VCaP (cell line): ENCODE measurements around the gene RNF111.

ENCODE experiments used
- H3K27ac ChIP-seq: fragments of 450-650 bp; 2 replicates; pipeline ENCODE4 v1.5.1; 2017
- TF ChIP-seq, protein P1 (sequence below): fragments of 450-650 bp; conservative IDR thresholded peaks from 2 replicates; pipeline ENCODE4 v1.5.1; 2017; ENCODE audit warnings: mild to moderate bottlenecking, moderate library complexity

Gene RNF111

GRCh38 chr15:59039225-59039624 lies 51.8 kb downstream of the RNF111 start:
- H3K27ac ChIP-seq, result no peak overlapping the region
- TF ChIP-seq, protein P1, sequence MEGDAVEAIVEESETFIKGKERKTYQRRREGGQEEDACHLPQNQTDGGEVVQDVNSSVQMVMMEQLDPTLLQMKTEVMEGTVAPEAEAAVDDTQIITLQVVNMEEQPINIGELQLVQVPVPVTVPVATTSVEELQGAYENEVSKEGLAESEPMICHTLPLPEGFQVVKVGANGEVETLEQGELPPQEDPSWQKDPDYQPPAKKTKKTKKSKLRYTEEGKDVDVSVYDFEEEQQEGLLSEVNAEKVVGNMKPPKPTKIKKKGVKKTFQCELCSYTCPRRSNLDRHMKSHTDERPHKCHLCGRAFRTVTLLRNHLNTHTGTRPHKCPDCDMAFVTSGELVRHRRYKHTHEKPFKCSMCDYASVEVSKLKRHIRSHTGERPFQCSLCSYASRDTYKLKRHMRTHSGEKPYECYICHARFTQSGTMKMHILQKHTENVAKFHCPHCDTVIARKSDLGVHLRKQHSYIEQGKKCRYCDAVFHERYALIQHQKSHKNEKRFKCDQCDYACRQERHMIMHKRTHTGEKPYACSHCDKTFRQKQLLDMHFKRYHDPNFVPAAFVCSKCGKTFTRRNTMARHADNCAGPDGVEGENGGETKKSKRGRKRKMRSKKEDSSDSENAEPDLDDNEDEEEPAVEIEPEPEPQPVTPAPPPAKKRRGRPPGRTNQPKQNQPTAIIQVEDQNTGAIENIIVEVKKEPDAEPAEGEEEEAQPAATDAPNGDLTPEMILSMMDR, result no peak

DNA sequence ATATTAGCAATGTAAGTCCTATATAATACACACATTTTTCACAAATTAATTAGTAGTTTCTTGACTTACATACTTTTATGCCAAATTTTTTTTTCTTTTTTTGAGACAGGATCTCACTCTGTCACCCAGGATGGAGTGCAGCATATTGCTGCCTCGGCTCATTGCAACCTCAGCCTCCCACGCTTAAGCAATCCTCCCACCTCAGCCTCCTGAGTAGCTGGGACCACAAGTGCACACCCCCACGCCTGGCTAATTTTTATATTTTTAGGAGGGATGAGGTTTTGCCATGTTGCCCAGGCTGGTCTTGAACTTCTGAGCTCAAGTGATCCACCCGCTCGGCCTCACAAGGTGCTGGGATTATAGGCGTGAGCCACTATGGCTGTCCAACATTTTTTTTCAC lies 54.6 kb downstream of the RNF111 start:
- TF ChIP-seq, protein P1, result no peak
- no peak overlapping the region for H3K27ac ChIP-seq

GRCh38 chr15:59048897-59049296 lies 61.4 kb downstream of the RNF111 start:
- TF ChIP-seq, protein P1, result no peak
- no peak overlapping the region for H3K27ac ChIP-seq

DNA sequence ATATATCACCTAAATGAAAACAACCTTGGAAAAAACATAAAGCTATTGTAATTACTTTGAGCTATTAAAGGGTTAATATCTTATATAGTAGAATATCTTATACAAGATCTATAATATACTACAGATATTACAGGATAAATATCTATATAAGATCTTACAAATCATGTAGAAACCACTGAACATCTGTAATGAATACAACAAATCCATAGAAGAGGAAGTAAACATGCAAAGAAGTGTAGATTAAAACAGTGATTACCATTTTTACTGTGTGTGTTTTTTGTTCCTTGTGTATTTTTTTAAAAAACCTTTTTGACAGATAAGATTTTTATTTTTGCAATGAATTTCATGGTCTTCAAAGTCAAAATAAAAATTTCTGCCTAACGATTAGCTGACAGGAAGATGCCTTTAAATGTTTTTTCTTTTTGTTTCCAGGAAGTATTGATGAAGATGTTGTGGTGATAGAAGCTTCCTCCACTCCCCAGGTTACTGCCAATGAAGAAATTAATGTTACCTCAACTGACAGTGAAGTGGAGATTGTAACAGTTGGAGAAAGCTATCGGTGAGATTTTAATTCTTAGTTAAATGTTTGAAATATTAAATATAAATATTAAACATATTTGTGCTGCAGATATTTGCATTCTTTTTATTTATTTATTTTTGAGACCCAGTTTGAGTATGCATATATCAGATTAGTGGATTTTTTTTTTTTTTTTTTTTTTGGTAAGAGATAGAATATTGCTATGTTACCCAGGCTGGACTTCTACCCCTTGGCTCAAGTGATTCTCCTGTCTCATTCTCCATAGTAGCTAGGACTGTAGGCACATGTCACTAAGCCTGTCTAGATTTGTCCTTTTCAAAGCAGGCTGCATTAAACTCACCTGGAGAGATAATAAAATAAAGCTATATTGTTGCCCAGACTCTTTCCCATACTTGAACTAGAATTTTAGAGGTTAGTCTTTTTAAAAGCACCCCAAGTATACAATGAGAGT lies 64.7 kb downstream of the RNF111 start:
- H3K27ac ChIP-seq, result no peak overlapping the region

GRCh38 chr15:59052915-59053407 lies 65.5 kb downstream of the RNF111 start:
- TF ChIP-seq, protein P1, result no peak
- H3K27ac ChIP-seq, result no peak overlapping the region

More for the DNA sequence above, 64.7 kb downstream of the RNF111 start:
- TF ChIP-seq, protein P1, result no peak

DNA sequence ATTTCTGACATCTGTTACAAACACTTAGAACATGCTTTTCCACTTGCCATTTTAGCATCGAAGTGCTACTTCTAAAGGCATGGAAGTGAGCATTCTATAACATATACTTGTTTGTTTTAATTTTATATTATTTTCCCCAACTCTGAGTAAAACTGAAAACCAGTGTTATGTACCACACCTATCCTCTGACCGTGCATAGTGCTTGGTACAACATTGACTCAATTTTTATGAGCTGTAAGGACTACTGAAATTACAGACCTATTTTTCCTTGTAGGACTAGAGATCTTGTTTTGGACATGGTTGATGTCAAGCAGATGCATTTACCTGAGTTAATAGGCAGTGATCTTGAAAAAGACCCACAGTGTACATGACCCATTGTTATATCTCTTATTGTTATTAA lies 66.0 kb downstream of the RNF111 start:
- no peak overlapping the region for H3K27ac ChIP-seq
- TF ChIP-seq, protein P1, result no peak

GRCh38 chr15:59059076-59059597 lies 71.7 kb downstream of the RNF111 start:
- TF ChIP-seq, protein P1, result no peak
- no peak overlapping the region for H3K27ac ChIP-seq
